Loucy (cell line): ENCODE measurements around the gene CAMSAP3.

Experiments used
- EZH2phosphoT487 ChIP-seq: fragments of 200-600 bp; IDR thresholded peaks from 2 replicates; pipeline ENCODE4 v1.6.1; 2018; ENCODE audit warnings: antibody characterized with exemption, mild to moderate bottlenecking, moderate library complexity, borderline replicate concordance
- TF ChIP-seq, protein P1 (sequence below): fragments of 200-600 bp; sonication (generic); conservative IDR thresholded peaks from 2 replicates; pipeline ENCODE4 v1.5.1; 2014; ENCODE audit warnings: mild to moderate bottlenecking, antibody characterized with exemption, low read length

DNA sequence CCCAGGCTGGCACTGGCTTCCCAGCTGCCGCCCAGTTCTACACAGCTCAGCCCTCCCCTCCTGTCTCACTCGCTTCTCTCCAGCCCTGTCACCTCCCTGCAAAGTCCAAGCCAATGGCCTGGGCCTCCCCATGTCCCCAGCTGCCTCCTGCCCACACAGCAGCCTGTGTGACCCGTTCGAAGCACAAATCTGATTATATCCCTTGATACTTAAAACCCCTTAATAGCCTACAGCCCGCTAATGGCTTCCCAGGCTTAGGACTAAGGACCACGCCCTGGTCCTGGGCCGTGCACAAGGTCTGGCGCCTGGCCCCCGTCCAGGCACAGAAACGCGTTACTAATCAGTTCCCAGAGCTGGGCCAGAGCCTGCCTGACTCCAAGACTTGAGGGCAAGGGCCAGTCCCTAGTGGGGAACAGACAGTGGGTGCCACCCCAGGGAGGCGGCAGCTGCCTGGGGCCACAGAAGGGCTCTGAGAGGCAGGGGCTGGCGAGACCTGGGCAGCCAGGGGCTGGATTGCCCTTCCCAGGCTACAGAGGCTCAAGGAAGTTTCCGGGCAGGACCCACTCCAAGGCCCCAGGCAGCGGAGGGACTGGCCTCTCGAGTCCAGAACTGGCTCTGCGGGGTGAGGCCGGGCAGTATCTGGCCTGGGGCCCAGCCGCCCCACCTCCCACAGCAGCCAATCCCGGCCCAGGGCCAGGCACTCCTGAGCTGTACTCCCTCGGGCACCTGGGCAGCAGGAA, 23.3 kb downstream of the CAMSAP3 start:
- TF ChIP-seq, protein P1, sequence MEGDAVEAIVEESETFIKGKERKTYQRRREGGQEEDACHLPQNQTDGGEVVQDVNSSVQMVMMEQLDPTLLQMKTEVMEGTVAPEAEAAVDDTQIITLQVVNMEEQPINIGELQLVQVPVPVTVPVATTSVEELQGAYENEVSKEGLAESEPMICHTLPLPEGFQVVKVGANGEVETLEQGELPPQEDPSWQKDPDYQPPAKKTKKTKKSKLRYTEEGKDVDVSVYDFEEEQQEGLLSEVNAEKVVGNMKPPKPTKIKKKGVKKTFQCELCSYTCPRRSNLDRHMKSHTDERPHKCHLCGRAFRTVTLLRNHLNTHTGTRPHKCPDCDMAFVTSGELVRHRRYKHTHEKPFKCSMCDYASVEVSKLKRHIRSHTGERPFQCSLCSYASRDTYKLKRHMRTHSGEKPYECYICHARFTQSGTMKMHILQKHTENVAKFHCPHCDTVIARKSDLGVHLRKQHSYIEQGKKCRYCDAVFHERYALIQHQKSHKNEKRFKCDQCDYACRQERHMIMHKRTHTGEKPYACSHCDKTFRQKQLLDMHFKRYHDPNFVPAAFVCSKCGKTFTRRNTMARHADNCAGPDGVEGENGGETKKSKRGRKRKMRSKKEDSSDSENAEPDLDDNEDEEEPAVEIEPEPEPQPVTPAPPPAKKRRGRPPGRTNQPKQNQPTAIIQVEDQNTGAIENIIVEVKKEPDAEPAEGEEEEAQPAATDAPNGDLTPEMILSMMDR: no peak
- TF ChIP-seq EZH2phosphoT487: no peak
